Smooth muscle cell (in vitro differentiated cells): ENCODE measurements around the gene MTHFD1L. TPM values are rescaled to one million over a fixed set of nuclear protein-coding genes. Genes with fewer than 3 reads are reported as not detected.

Source experiments
- DNase-seq: peaks from one replicate; lab custom pipeline; 2025; ENCODE audit not compliant: unreplicated experiment; lab: John Stamatoyannopoulos, UW
- H2AFZ ChIP-seq: fragments of 200-600 bp; sonication (generic); 2 replicates; pipeline ENCODE4 v1.6.0; 2016; ENCODE audit warnings: antibody characterized with exemption, low read depth, mild to moderate bottlenecking
- H3F3A ChIP-seq: fragments of 200-600 bp; sonication (generic); 2 replicates; pipeline ENCODE4 v1.6.0; 2017; ENCODE audit warnings: antibody characterized with exemption, low read depth
- H3K27ac ChIP-seq: fragments of 200-600 bp; sonication (generic); 2 replicates; pipeline ENCODE4 v1.5.1; 2016; ENCODE audit warnings: low read depth, mild to moderate bottlenecking
- H3K27me3 ChIP-seq: fragments of 200-600 bp; sonication (generic); 2 replicates; pipeline ENCODE4 v1.6.1; 2016; ENCODE audit warnings: low read depth, mild to moderate bottlenecking
- H3K36me3 ChIP-seq: fragments of 200-600 bp; sonication (generic); 2 replicates; pipeline ENCODE4 v1.5.1; 2016; ENCODE audit warnings: low read depth
- H3K4me1 ChIP-seq: fragments of 200-600 bp; sonication (generic); 2 replicates; pipeline ENCODE4 v1.5.1; 2016; ENCODE audit warnings: low read depth
- H3K4me2 ChIP-seq: fragments of 200-600 bp; sonication (generic); 2 replicates; pipeline ENCODE4 v1.6.0; 2016; ENCODE audit warnings: mild to moderate bottlenecking
- H3K4me3 ChIP-seq: fragments of 200-600 bp; sonication (generic); 2 replicates; pipeline ENCODE4 v1.5.1; 2016; ENCODE audit warnings: mild to moderate bottlenecking
- H3K79me2 ChIP-seq: fragments of 200-600 bp; sonication (generic); 2 replicates; pipeline ENCODE4 v1.6.0; 2016; ENCODE audit warnings: low read depth, mild to moderate bottlenecking
- H3K9ac ChIP-seq: fragments of 200-600 bp; sonication (generic); 2 replicates; pipeline ENCODE4 v1.6.0; 2016; ENCODE audit warnings: low read depth
- H3K9me3 ChIP-seq: fragments of 200-600 bp; sonication (generic); replicated peaks from 2 replicates; pipeline ENCODE4 v1.5.1; 2016; ENCODE audit warnings: low read depth
- H4K20me1 ChIP-seq: fragments of 200-600 bp; sonication (generic); 2 replicates; pipeline ENCODE4 v1.6.0; 2016; ENCODE audit warnings: low read depth
- WGBS: methylation state at CpG from one replicate; pipeline ENCODE4 v1.1.7; 2016; ENCODE audit warnings: low lambda C conversion rate; 5-methylcytosine and 5-hydroxymethylcytosine counted together
- polyA plus RNA-seq: library from polyadenylated mRNA; unstranded; fragments of >200 nt; fragmentation: Nextera tagmentation; extraction: Ambion mirVana; gene quantifications from 2 replicates; pipeline ENCODE4 v1.2.1, GENCODE V29; 2016
- total RNA-seq: library from RNA; depleted of rRNA; stranded (reverse); fragments of >200 nt; gene quantifications from 2 replicates; pipeline ENCODE4 v1.2.3, GENCODE V29; 2014
- TF ChIP-seq, protein P1 (sequence below): fragments of 200-600 bp; sonication (generic); IDR thresholded peaks from 2 replicates; pipeline ENCODE4 v1.5.1; 2017; ENCODE audit warnings: borderline replicate concordance, mild to moderate bottlenecking, antibody characterized with exemption; ENCODE audit not compliant: insufficient read depth, poor library complexity, severe bottlenecking

The MTHFD1L gene
- total and polyA plus RNA-seq, 2 experiments from 2014 or later, result 35.9 to 46.2 TPM

DNA sequence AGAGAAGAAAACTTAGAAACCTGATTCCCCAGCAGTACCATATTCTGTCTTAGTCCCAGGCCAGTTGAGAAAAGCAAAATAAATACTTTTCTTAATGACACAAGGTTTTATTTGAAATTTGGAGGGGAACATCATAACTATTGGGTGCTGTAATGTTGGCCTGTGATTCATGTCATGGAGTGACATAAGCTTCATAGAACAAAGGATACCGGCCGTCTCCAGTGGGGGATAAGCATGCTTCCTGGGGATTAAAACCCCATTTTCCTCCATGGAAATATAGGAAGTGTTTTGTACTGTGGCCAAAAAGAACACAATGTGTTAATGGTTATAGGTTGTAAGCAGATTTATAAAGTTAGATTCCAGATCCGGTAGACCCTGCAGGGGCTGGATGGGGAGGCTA, 18.0 kb downstream of the MTHFD1L start:
- H3F3A ChIP-seq, result peaks cover 19% of the 10 kb centered on the region
- TF ChIP-seq, protein P1, sequence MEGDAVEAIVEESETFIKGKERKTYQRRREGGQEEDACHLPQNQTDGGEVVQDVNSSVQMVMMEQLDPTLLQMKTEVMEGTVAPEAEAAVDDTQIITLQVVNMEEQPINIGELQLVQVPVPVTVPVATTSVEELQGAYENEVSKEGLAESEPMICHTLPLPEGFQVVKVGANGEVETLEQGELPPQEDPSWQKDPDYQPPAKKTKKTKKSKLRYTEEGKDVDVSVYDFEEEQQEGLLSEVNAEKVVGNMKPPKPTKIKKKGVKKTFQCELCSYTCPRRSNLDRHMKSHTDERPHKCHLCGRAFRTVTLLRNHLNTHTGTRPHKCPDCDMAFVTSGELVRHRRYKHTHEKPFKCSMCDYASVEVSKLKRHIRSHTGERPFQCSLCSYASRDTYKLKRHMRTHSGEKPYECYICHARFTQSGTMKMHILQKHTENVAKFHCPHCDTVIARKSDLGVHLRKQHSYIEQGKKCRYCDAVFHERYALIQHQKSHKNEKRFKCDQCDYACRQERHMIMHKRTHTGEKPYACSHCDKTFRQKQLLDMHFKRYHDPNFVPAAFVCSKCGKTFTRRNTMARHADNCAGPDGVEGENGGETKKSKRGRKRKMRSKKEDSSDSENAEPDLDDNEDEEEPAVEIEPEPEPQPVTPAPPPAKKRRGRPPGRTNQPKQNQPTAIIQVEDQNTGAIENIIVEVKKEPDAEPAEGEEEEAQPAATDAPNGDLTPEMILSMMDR, result no peak
- no peaks in the 10 kb centered on the region for H3K27me3 ChIP-seq
- no peak overlapping the region for H2AFZ ChIP-seq
- no peaks in the 10 kb centered on the region for H3K9me3 ChIP-seq
- no peak overlapping the region for H3K4me3 ChIP-seq
- H3K4me1 ChIP-seq, result peaks cover 14% of the 10 kb centered on the region
- peak overlapping the region; percentile 97 for H3K27ac ChIP-seq
- peak overlapping the region; percentile 70 for H3K9ac ChIP-seq
- H4K20me1 ChIP-seq, result no peaks in the 10 kb centered on the region
- DNase-seq, result no peak
- peaks cover 45% of the 10 kb centered on the region for H3K79me2 ChIP-seq
- H3K4me2 ChIP-seq, result peak overlapping the region; percentile 69
- 73% methylated on average over 3 of the region's 3 CpGs for WGBS
- H3K36me3 ChIP-seq, result peaks cover 16% of the 10 kb centered on the region

DNA sequence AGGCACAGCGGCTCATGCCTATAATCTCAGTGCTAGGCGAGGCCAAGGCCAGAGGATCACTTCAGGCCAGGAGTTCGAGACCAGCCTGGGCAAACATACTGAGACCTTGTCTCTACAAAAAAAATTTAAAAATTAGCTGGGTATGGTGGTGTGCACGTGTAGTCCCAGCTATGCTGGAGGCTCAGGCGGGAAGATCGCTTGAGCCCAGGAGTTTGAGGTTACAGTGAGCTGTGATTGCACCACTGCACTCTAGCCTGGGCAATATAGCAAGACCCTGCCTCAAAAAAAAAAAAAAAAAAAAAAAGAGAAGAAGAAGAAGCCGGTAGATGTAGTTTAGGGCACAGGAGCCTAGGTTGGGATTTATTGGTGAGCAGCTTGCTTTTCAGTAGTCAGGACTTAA, 20.7 kb downstream of the MTHFD1L start:
- Histone ChIP-seq H4K20me1 (no peaks in the 10 kb centered on the region), H2AFZ (no peak overlapping the region), H3K4me3 (no peak overlapping the region), H3K27me3 (no peaks in the 10 kb centered on the region), H3K79me2 (peaks cover 24% of the 10 kb centered on the region), H3F3A (peaks cover 15% of the 10 kb centered on the region), H3K9me3 (no peaks in the 10 kb centered on the region), H3K27ac (no peak overlapping the region), H3K9ac (no peak overlapping the region), H3K4me1 (peaks cover 14% of the 10 kb centered on the region), H3K36me3 (peaks cover 25% of the 10 kb centered on the region), H3K4me2 (no peak overlapping the region)
- 98% methylated on average over 7 of the region's 7 CpGs for WGBS
- TF ChIP-seq, protein P1, result no peak
- no peak for DNase-seq

GRCh38 chr6:150887978-150888563, 22.6 kb downstream of the MTHFD1L start:
- Histone ChIP-seq H3K4me3 (no peak overlapping the region), H3K27ac (no peak overlapping the region), H3K79me2 (peaks cover 19% of the 10 kb centered on the region), H3K4me2 (no peak overlapping the region), H3K4me1 (no peaks in the 10 kb centered on the region), H3K27me3 (no peaks in the 10 kb centered on the region), H3K9ac (no peak overlapping the region), H3F3A (peaks cover 1% of the 10 kb centered on the region), H3K9me3 (no peaks in the 10 kb centered on the region), H4K20me1 (peaks cover 11% of the 10 kb centered on the region), H2AFZ (no peak overlapping the region), H3K36me3 (peaks cover 25% of the 10 kb centered on the region)
- WGBS, result 98% methylated on average over 3 of the region's 3 CpGs
- TF ChIP-seq, protein P1, result no peak
- DNase-seq, result no peak

GRCh38 chr6:150890346-150890745, 24.8 kb downstream of the MTHFD1L start:
- TF ChIP-seq, protein P1, result no peak
- Histone ChIP-seq H3K36me3 (peaks cover 25% of the 10 kb centered on the region), H2AFZ (no peak overlapping the region)

More at GRCh38 chr6:150890346-150890745, 24.8 kb downstream of the MTHFD1L start:
- Histone ChIP-seq H3K9ac (no peak overlapping the region), H3F3A (no peaks in the 10 kb centered on the region), H3K27me3 (no peaks in the 10 kb centered on the region), H3K9me3 (no peaks in the 10 kb centered on the region), H3K4me1 (no peaks in the 10 kb centered on the region), H3K4me3 (no peak overlapping the region), H4K20me1 (peaks cover 30% of the 10 kb centered on the region), H3K4me2 (no peak overlapping the region), H3K27ac (no peak overlapping the region), H3K79me2 (peaks cover 4% of the 10 kb centered on the region)
- DNase-seq, result no peak
- 95% methylated on average over 13 of the region's 13 CpGs for WGBS
